ENCODE measurements around the gene SLC29A3.

The SLC29A3 gene

DNA sequence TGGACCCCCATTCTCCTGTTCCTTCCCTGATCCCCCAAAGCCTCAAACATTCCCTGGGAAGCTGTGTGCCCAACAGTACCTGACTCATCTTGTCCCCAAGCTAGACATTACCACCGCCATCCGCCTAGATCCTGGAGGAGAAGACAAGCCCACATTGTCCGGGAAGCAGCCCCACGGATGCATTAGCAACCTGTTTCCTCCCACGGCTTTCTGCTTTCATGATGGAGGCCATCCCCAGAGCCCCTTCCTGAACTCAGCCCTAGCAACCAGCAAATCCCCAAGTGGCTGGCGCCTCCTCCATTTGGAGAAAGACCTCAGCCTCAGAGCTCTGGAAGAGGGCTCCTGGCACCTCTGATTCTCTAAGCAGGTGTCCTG lies 2.3 kb upstream of the SLC29A3 start:
- no peak overlapping the region for H3K27ac ChIP-seq (ENCODE audit: low read depth, low read length)
- H3K9me3 ChIP-seq (ENCODE audit: insufficient read depth, low read length) = no peaks in the 10 kb centered on the region
- no peak overlapping the region for H3K4me2 ChIP-seq (ENCODE audit: low read depth, low read length, poor library complexity, severe bottlenecking)

DNA sequence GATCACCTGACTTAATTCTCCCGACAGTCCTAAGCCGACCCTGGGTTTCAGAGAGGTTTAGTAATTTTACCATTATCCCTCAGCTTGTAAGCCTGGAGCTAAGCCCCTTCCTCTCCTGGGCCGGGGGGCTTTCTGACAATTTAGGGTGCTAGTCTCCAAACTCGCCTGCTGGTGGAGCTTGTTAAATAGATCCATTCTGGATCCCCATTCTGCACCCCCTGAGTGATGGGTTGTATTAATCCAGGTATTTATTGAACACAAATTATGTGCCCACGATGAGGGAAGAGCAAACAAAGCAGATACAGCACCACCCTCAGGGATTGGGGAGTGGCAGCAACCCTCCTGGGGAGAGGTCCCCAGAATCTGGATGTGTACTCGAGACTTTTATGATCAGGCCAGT lies 1.3 kb upstream of the SLC29A3 start:
- no peaks in the 10 kb centered on the region for H3K9me3 ChIP-seq (ENCODE audit: insufficient read depth, low read length)
- no peak for TF ChIP-seq EZH2phosphoT487 (conservative IDR thresholded peaks at IDR 0.05; ENCODE audit: low read length)
- TF ChIP-seq, protein P1, sequence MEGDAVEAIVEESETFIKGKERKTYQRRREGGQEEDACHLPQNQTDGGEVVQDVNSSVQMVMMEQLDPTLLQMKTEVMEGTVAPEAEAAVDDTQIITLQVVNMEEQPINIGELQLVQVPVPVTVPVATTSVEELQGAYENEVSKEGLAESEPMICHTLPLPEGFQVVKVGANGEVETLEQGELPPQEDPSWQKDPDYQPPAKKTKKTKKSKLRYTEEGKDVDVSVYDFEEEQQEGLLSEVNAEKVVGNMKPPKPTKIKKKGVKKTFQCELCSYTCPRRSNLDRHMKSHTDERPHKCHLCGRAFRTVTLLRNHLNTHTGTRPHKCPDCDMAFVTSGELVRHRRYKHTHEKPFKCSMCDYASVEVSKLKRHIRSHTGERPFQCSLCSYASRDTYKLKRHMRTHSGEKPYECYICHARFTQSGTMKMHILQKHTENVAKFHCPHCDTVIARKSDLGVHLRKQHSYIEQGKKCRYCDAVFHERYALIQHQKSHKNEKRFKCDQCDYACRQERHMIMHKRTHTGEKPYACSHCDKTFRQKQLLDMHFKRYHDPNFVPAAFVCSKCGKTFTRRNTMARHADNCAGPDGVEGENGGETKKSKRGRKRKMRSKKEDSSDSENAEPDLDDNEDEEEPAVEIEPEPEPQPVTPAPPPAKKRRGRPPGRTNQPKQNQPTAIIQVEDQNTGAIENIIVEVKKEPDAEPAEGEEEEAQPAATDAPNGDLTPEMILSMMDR (IDR thresholded peaks at IDR 0.05; ENCODE audit: insufficient read depth, low read length, poor library complexity, severe bottlenecking) = no peak
- H3K9ac ChIP-seq (ENCODE audit: low read length) = no peak overlapping the region
- H3K27ac ChIP-seq (ENCODE audit: low read depth, low read length) = no peak overlapping the region
- H3K4me2 ChIP-seq (ENCODE audit: low read depth, low read length, poor library complexity, severe bottlenecking) = no peak overlapping the region
- H3K36me3 ChIP-seq (ENCODE audit: low read length) = no peaks in the 10 kb centered on the region
- H3K79me2 ChIP-seq (ENCODE audit: insufficient read depth, low read length) = no peaks in the 10 kb centered on the region
- H2AFZ ChIP-seq (ENCODE audit: low read depth, low read length, severe bottlenecking) = no peak overlapping the region
- H4K20me1 ChIP-seq (ENCODE audit: low read depth, low read length) = no peaks in the 10 kb centered on the region
- H3F3A ChIP-seq (ENCODE audit: insufficient read depth) = no peaks in the 10 kb centered on the region
- H3K27me3 ChIP-seq (ENCODE audit: low read length) = no peaks in the 10 kb centered on the region
- H3K4me3 ChIP-seq (ENCODE audit: insufficient read depth, low read length, poor library complexity, severe bottlenecking) = no peak overlapping the region
- H3K9me2 ChIP-seq (replicated peaks; ENCODE audit: insufficient read depth, low read length) = no peaks in the 10 kb centered on the region

More for the DNA sequence above, 2.3 kb upstream of the SLC29A3 start:
- Histone ChIP-seq H3K9ac (ENCODE audit: low read length) (no peak overlapping the region), H3K4me3 (ENCODE audit: insufficient read depth, low read length, poor library complexity, severe bottlenecking) (no peak overlapping the region), H3K9me2 (replicated peaks; ENCODE audit: insufficient read depth, low read length) (no peaks in the 10 kb centered on the region), H3K27me3 (ENCODE audit: low read length) (no peaks in the 10 kb centered on the region), H3F3A (ENCODE audit: insufficient read depth) (no peaks in the 10 kb centered on the region), H2AFZ (ENCODE audit: low read depth, low read length, severe bottlenecking) (no peak overlapping the region), H3K79me2 (ENCODE audit: insufficient read depth, low read length) (no peaks in the 10 kb centered on the region), H4K20me1 (ENCODE audit: low read depth, low read length) (no peaks in the 10 kb centered on the region), H3K36me3 (ENCODE audit: low read length) (no peaks in the 10 kb centered on the region)
- no peak for TF ChIP-seq EZH2phosphoT487 (conservative IDR thresholded peaks at IDR 0.05; ENCODE audit: low read length)
- TF ChIP-seq, protein P1 (IDR thresholded peaks at IDR 0.05; ENCODE audit: insufficient read depth, low read length, poor library complexity, severe bottlenecking) = no peak

DNA sequence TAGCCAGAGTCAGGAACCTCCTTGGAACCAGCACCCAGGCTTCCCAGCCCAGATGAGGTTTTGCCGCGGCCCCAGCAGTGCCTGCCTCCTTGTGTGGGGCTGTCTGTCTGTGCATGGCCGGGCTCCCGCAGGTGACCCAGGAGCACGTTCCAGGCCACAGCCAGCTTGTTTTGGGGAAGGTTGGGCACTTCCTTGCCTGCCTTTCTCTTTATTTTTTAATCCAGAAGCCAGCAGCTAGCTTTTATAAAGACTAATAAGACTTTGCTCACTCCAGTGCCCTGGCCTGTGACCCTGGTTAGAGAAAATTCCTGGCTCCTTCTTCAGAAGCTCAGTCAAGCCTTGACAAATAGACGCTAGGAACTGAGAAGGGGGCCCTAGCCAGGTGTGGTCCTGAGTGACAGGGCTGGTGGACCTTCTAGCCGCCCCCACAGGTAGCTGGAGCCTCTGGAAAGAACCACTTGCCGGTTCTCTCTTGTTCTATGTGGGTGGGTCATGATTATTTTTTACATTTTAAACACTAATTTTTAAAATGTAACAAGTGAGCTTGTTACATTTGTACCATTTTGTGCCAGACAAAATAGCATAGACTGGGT lies 837 bp downstream of the SLC29A3 start:
- no peaks in the 10 kb centered on the region for H3K36me3 ChIP-seq (ENCODE audit: low read length)
- peak overlapping the region; percentile 93 for H2AFZ ChIP-seq (ENCODE audit: low read depth, low read length, severe bottlenecking)
- no peaks in the 10 kb centered on the region for H3K27me3 ChIP-seq (ENCODE audit: low read length)
- peak overlapping the region; percentile 80 for H3K4me2 ChIP-seq (ENCODE audit: low read depth, low read length, poor library complexity, severe bottlenecking)
- H3F3A ChIP-seq (ENCODE audit: insufficient read depth) = no peaks in the 10 kb centered on the region
- peak overlapping the region; percentile 78 for H3K9ac ChIP-seq (ENCODE audit: low read length)
- no peaks in the 10 kb centered on the region for H4K20me1 ChIP-seq (ENCODE audit: low read depth, low read length)
- TF ChIP-seq EZH2phosphoT487 (conservative IDR thresholded peaks at IDR 0.05; ENCODE audit: low read length) = no peak
- TF ChIP-seq, protein P1 (IDR thresholded peaks at IDR 0.05; ENCODE audit: insufficient read depth, low read length, poor library complexity, severe bottlenecking) = no peak
- H3K4me3 ChIP-seq (ENCODE audit: insufficient read depth, low read length, poor library complexity, severe bottlenecking) = peak overlapping the region; percentile 69
- H3K9me3 ChIP-seq (ENCODE audit: insufficient read depth, low read length) = no peaks in the 10 kb centered on the region
- no peaks in the 10 kb centered on the region for H3K9me2 ChIP-seq (replicated peaks; ENCODE audit: insufficient read depth, low read length)
- H3K79me2 ChIP-seq (ENCODE audit: insufficient read depth, low read length) = no peaks in the 10 kb centered on the region
- no peak overlapping the region for H3K27ac ChIP-seq (ENCODE audit: low read depth, low read length)
